ENCODE results near the gene MYCT1. TPM values are rescaled to one million over a fixed set of nuclear protein-coding genes. Genes with fewer than 3 reads are reported as not detected.
"Not testable (repeated sequence)": the region's sequence is repeated elsewhere in the genome, so short reads cannot be mapped to it uniquely, and the experiment has no call there.

The MYCT1 gene
- total RNA-seq, 2 experiments from 2014 or later = not detected

DNA sequence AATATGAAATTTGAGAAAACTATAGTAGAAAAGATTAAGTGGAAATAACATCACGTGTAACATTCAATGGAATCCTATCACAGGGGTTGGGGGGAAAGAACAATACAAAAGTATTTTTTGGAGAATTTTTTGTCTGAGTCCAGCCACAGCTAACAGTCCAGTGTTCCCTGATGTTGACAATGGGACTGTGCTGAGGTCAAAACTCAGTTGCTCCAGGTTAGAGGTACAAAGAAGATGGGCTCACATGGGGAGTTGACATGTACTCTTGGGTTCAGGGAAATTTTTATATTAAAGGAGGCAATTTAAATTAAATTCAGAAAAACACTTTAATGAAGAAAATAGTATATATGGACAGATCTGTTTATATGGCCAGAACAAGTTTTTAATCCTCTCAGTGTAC, 995 bp downstream of the MYCT1 start:
- Mint-ChIP-seq H3K4me1 (no peaks in the 10 kb centered on the region), H3K9me3 (no peaks in the 10 kb centered on the region), H3K4me3 (no peak overlapping the region), H3K36me3 (no peaks in the 10 kb centered on the region), H3K27me3 (peaks cover 11% of the 10 kb centered on the region), H3K27ac (no peak overlapping the region)
- DNase-seq (no peak), ATAC-seq (ENCODE audit: low read depth) (no peak)
- POLR2A ChIA-PET = no interaction called here

DNA sequence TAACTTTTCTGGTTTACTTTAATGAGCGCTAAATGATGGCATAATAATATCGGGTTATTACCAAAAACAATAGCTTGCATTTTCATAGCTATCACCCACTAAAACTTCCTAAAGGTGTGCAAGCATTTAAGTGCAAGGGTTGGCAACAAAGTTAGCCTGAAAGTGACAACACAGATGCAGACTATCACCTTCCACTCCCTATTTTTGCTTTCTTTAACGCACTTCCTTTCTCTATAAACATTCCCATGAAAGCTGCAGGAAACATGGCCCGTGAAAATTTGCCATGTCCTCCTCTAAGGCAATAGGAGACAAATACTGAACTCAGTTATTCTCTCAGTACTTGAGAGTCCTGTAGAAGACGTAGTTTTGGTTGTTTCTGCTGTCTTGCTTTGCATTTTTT, 2.7 kb downstream of the MYCT1 start:
- DNase-seq (no peak), ATAC-seq (ENCODE audit: low read depth) (no peak)
- H3K4me1 Mint-ChIP-seq = no peaks in the 10 kb centered on the region
- H3K9me3 Mint-ChIP-seq = no peaks in the 10 kb centered on the region
- no peak overlapping the region for H3K27ac Mint-ChIP-seq
- no peaks in the 10 kb centered on the region for H3K36me3 Mint-ChIP-seq
- no peak overlapping the region for H3K4me3 Mint-ChIP-seq
- POLR2A ChIA-PET = no interaction called here
- peaks cover 11% of the 10 kb centered on the region for H3K27me3 Mint-ChIP-seq

DNA sequence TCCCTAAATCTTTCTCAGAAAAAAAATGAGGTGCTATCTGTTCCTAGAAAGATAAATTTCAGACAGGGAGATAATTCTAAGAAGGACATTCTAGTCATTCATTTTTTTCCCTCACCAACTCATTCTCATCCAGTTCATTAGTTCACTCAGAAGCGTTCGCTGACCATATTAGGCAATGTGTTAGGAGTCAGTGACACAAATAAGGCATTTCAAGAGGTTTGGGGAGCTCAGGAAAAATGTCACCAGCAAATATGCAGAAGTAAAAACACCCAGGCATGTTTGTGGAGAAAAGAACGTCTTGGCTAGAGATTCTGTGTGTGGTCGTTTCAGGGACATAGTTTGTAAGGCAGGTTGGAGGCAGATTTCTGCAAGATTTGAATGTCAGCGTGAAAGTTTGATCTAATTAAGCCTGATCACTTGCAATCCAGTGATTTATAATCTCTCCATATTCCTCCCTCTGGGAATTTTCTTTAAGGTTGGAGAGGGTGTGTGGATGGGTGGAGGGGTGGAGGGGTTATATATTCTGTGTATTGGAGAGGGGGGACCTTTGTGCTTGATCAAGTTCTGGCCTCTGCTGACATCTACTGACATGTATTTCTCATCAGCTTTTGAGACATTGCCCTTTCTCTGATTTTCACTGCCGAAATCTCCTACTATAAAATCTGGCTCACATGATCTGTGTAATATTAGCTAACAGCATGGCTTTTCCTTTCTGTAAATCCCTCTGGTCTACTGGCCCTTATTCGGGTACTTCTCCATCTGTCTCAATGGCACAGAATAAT, 3.6 kb downstream of the MYCT1 start:
- no peak for ATAC-seq (ENCODE audit: low read depth)
- POLR2A ChIA-PET = no interaction called here
- no peaks in the 10 kb centered on the region for H3K36me3 Mint-ChIP-seq

DNA sequence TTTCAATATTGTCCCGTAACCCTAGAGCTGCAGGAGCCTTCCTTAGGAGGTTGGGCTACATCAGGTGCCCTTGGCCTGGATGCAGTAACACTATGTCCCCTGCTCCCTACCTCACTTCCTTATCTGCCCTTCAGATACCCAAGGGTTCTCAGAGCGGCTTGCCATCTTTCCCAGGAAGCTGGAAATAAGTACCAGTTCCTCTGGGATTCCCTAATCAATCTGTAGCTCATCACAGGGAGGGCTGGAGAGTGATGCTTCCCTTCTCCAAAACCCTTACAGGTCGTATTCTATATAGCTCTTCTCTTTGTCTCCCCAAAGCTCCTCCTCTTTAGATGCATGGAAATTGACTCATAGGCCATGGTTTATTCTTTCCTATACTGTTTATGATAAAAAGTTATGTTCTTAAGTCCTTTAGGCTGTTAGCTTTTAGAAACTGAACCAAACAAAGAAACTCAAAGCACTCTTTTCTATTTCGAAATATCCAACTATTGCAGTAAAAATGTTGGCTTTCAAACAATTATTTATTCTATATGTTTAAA, 4.2 kb downstream of the MYCT1 start:
- Mint-ChIP-seq H3K36me3 (no peaks in the 10 kb centered on the region), H3K4me3 (no peak overlapping the region), H3K4me1 (no peaks in the 10 kb centered on the region), H3K9me3 (no peaks in the 10 kb centered on the region), H3K27ac (no peak overlapping the region), H3K27me3 (peaks cover 11% of the 10 kb centered on the region)
- POLR2A ChIA-PET = no interaction called here
- no peak for DNase-seq
- ATAC-seq (ENCODE audit: low read depth) = no peak

More for the DNA sequence above, 3.6 kb downstream of the MYCT1 start:
- Mint-ChIP-seq H3K27ac (no peak overlapping the region), H3K9me3 (no peaks in the 10 kb centered on the region), H3K27me3 (peaks cover 11% of the 10 kb centered on the region), H3K4me1 (no peaks in the 10 kb centered on the region), H3K4me3 (no peak overlapping the region)
- DNase-seq = no peak

DNA sequence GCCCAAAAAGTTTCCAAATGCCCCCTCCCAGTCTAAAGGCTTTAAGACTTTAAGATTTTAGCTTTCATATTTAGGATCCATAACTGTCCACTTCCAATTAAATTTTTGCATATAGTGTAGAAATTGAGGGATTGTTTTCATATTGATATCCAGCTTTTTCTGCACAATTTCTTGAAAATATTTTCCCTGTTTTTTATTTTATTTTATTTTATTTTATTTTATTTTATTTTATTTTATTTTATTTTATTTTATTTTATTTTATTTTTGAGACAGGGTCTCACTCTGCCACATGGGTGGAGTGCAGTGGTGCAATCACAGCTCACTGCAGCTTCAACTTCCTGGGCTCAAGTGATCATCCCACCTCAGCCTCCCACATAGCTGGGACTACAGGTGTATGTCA, 6.1 kb downstream of the MYCT1 start:
- H3K4me3 Mint-ChIP-seq; DNase-seq; H3K36me3 Mint-ChIP-seq; H3K27ac Mint-ChIP-seq; H3K4me1 Mint-ChIP-seq; POLR2A ChIA-PET; H3K9me3 Mint-ChIP-seq; ATAC-seq (ENCODE audit: low read depth): not testable (repeated sequence)
- H3K27me3 Mint-ChIP-seq = peaks cover 11% of the 10 kb centered on the region

DNA sequence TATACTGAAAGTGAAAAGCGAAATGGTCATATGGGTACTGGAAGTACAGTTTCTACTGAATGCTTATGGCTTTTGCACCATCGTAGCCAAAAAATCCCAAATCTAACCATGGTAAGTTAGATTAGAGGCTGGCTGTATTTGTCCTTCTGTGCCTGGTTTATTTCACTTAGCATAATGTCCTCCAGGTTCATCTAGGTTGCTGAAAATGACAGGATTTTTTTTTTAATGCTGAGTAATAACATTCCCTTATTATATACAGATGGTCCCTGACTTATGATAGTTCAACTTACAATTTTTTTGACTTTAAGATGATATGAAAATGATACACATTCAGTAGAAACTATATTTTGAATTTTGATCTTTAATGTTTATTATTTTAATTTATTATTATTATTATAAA, 7.6 kb downstream of the MYCT1 start:
- DNase-seq (no peak), ATAC-seq (ENCODE audit: low read depth) (no peak)
- Mint-ChIP-seq H3K27me3 (peaks cover 8% of the 10 kb centered on the region), H3K4me1 (no peaks in the 10 kb centered on the region), H3K4me3 (no peak overlapping the region), H3K9me3 (peaks cover 1% of the 10 kb centered on the region), H3K27ac (no peak overlapping the region), H3K36me3 (no peaks in the 10 kb centered on the region)
- POLR2A ChIA-PET = no interaction called here

DNA sequence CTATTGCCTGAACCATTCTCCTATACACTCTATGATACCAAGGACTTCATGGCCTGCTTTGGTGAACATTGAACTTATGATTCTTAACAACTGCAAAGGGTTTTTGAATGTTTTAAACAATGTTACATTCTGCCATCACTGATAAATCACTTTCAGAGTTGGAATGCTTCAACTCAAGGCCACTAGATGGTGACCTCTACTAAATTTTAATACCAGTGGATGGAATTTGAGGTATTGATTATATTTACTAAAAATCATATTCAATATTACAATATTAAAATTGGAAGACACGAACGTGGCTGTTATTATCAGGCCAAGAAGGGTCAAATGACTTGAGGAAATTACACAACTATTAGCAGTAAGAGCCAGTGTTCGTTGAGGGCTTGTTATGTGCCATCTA, 18.6 kb downstream of the MYCT1 start:
- H3K27me3 Mint-ChIP-seq = no peaks in the 10 kb centered on the region
- H3K27ac Mint-ChIP-seq = no peak overlapping the region
- no peak for DNase-seq
- peaks cover 1% of the 10 kb centered on the region for H3K4me1 Mint-ChIP-seq
- H3K9me3 Mint-ChIP-seq = no peaks in the 10 kb centered on the region
- no peaks in the 10 kb centered on the region for H3K36me3 Mint-ChIP-seq
- ATAC-seq (ENCODE audit: low read depth) = no peak
- H3K4me3 Mint-ChIP-seq = no peak overlapping the region
- POLR2A ChIA-PET = no interaction called here

DNA sequence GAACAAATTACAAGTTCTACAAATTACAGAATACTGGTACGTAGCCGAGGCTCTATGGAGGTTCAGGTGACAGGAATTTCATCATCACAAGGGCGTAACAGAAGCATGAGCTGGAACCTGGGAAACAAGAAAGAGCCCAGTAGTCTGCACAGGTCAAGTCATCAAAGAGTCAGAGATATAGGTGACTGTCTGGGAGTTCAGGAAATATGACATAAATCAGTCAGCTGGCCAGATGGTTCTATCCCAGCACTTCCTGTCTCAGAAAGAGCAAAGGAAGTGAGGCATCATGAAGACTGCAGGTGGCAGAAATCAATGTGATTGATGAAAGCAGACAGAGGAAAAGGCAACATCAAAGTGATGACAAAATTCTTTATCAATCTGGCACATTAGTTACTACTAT, 23.3 kb downstream of the MYCT1 start:
- ATAC-seq (ENCODE audit: low read depth) (no peak), DNase-seq (no peak)
- H3K27ac Mint-ChIP-seq = no peak overlapping the region
- no peaks in the 10 kb centered on the region for H3K36me3 Mint-ChIP-seq
- no peaks in the 10 kb centered on the region for H3K27me3 Mint-ChIP-seq
- peaks cover 1% of the 10 kb centered on the region for H3K4me1 Mint-ChIP-seq
- no peak overlapping the region for H3K4me3 Mint-ChIP-seq
- POLR2A ChIA-PET = no interaction called here
- no peaks in the 10 kb centered on the region for H3K9me3 Mint-ChIP-seq

DNA sequence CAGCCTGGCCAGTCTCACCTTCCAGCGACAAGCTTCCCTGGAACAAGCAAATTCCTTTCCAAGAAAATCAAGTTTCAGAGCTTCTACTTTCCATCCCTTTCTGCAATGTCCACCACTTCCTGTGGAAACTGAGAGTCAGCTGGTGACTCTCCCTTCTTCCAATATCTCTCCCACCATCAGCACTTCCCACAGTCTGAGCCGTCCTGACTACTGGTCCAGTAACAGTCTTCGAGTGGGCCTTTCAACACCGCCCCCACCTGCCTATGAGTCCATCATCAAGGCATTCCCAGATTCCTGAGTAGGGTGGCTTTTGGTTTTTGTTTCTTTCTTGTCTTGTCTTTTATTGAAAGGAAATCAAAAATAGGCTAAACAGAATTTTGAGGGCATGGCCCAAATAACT, 24.3 kb downstream of the MYCT1 start:
- Mint-ChIP-seq H3K4me1 (peaks cover 1% of the 10 kb centered on the region), H3K27me3 (no peaks in the 10 kb centered on the region), H3K27ac (no peak overlapping the region), H3K4me3 (no peak overlapping the region), H3K9me3 (no peaks in the 10 kb centered on the region), H3K36me3 (no peaks in the 10 kb centered on the region)
- no peak for ATAC-seq (ENCODE audit: low read depth)
- POLR2A ChIA-PET = no interaction called here
- no peak for DNase-seq

DNA sequence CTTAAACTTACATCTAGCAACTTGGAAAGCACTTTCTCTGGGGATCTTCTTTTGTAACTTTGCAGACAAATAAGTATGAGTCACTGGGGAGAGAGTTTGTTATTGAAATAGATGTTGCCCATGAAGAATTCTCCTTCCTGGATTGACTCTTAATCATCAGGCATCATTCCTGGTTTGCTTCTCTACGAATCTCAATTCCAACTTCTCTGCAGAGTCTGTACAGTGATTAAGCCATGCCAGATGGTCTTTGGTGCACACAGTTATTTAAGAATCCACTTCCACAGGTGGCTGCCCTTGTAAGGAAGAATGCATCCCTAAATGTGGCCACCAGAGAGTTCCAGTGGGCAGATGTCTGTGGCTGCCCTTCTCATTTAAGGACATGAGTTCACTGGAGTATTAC, 25.7 kb downstream of the MYCT1 start:
- POLR2A ChIA-PET = no interaction called here
- H3K27ac Mint-ChIP-seq = no peak overlapping the region
- no peaks in the 10 kb centered on the region for H3K27me3 Mint-ChIP-seq
- H3K9me3 Mint-ChIP-seq = no peaks in the 10 kb centered on the region
- no peak for ATAC-seq (ENCODE audit: low read depth)
- peaks cover 1% of the 10 kb centered on the region for H3K4me1 Mint-ChIP-seq
- no peak overlapping the region for H3K4me3 Mint-ChIP-seq
- DNase-seq = no peak
- H3K36me3 Mint-ChIP-seq = no peaks in the 10 kb centered on the region

DNA sequence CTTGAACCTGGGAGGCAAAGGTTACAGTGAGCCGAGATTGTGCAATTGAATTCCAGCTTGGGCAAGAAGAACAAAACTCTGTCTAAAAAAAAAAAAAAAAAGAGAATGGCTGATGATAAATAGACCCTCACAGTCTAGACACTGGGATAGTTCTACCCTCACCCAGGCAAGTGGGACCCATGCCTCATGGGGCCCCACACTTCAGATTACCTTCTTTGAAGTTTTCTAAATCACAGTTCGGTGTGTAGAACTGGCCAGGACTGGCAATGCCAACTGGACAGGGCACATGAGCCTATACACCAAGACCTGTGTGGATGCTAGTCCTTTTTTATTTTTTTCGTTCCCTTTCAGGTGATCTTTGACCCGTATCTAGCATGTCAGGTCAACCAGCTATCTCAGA, 28.6 kb downstream of the MYCT1 start:
- Mint-ChIP-seq H3K9me3 (no peaks in the 10 kb centered on the region), H3K4me3 (no peak overlapping the region)

DNA sequence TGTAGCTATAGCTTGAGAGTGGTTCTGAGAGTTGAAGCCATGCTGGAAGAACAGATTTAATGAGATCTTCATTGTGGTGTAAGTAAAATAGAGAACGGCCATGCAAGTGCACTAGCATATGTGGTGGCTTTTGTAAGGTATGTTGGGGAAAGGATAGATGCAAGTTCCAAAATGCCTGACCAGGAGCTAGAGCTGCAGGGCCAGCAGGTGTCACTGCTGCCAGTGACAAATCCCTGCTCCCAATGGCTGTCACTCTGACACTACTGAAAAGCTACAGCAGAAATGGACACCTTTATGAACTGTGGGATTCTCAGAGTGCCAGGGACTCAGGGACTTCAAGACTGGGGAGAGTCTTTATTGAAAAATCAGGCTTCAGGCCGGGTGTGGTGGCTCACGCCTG, 29.8 kb downstream of the MYCT1 start:
- POLR2A ChIA-PET = no interaction called here
- Mint-ChIP-seq H3K27me3 (no peaks in the 10 kb centered on the region), H3K27ac (no peak overlapping the region), H3K4me3 (no peak overlapping the region), H3K9me3 (no peaks in the 10 kb centered on the region), H3K36me3 (no peaks in the 10 kb centered on the region), H3K4me1 (no peaks in the 10 kb centered on the region)
- no peak for ATAC-seq (ENCODE audit: low read depth)
- no peak for DNase-seq

More for the DNA sequence above, 28.6 kb downstream of the MYCT1 start:
- no peak for DNase-seq
- Mint-ChIP-seq H3K27ac (no peak overlapping the region), H3K36me3 (no peaks in the 10 kb centered on the region), H3K4me1 (no peaks in the 10 kb centered on the region), H3K27me3 (no peaks in the 10 kb centered on the region)
- no peak for ATAC-seq (ENCODE audit: low read depth)
- POLR2A ChIA-PET = no interaction called here

DNA sequence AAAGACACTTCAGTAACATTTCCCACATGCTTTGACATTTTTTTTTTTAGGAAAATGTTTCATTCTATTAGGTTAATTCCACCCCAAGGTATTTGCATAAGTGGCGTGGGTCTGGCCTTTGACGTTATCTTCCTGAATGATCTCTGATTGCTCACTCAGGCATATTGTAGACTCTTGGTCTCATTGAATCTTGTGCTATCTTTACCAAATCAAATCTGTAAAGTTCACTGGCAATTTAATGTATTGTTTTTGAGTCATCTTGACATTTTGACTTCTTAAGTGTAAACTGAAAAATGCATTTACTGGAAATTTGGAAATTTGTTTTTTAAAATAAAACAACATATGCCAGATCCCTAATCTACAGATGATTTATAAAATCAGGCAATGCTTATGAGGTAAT, 36.9 kb downstream of the MYCT1 start:
- Mint-ChIP-seq H3K27ac (no peak overlapping the region), H3K9me3 (no peaks in the 10 kb centered on the region), H3K36me3 (no peaks in the 10 kb centered on the region), H3K4me1 (no peaks in the 10 kb centered on the region), H3K4me3 (no peak overlapping the region), H3K27me3 (no peaks in the 10 kb centered on the region)
- POLR2A ChIA-PET = no interaction called here
- no peak for DNase-seq
- ATAC-seq (ENCODE audit: low read depth) = no peak

DNA sequence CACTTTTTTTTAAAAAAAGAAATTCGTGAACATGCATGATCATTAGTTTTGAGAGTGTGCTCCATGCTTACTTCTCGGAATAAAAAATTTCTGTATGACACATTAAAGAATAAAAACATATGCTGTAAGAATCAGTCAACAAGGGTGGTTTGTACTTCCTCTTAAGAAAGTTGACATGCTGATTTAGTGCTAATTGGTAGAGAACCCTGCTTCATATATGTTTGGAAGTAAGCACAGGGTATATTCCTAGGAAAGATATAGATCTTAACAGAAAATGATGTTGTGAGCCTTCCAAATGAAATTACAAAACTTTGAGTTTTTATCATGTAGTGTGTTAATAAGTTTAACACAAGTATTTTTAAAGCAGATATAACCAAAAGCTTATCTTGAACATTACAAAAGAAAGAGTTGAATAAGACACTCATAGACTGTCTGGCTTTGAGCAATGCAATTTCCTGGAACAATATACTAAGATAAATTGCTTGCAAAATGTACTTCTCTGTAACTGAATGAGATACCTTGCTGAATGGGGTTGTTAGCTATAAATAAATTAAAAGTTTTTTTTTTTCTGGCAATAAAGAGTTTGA, 39.1 kb downstream of the MYCT1 start:
- no peak for ATAC-seq (ENCODE audit: low read depth)
- Mint-ChIP-seq H3K4me1 (no peaks in the 10 kb centered on the region), H3K27ac (no peak overlapping the region), H3K4me3 (no peak overlapping the region), H3K36me3 (no peaks in the 10 kb centered on the region), H3K27me3 (no peaks in the 10 kb centered on the region), H3K9me3 (no peaks in the 10 kb centered on the region)
- POLR2A ChIA-PET = no interaction called here
- DNase-seq = no peak

Data from activated naive CD8-positive, alpha-beta T cell treated with anti-CD3 and anti-CD28 coated beads, Interleukin-2, amount 10 ng/mL, durations not matched to agents 7 days and 5 days (primary cell).